HepG2 (cell line): ENCODE measurements around the gene UBE2G2. TPM values are rescaled to one million over a fixed set of nuclear protein-coding genes. Genes with fewer than 3 reads are reported as not detected.

Source experiments
- ATAC-seq: fragments of 200-7000 bp; cut with Tn5 transposase; 3 replicates; pipeline ENCODE4 v1.9.1; 2020; ENCODE audit warnings: mild to moderate bottlenecking, moderate library complexity
- BruUV-seq: library from RNA; stranded (reverse); fragments of 400-500 nt; replicated peaks from 2 replicates; lab custom pipeline; 2021; lab: Mats Ljungman, UMichigan
- CTCF ChIA-PET: fragments of 300-600 bp; formaldehyde crosslinking; extraction: SDS; loops from one replicate; lab custom pipeline; 2021; ENCODE audit warnings: low total read pairs, inconsistent platforms, low intra/inter-chr PET ratio; lab: Yijun Ruan, JAX
- POLR2A ChIA-PET: fragments of 350-600 bp; sonication (Branson Sonifier 250); formaldehyde crosslinking; loops from one replicate; lab custom pipeline; 2020; ENCODE audit warnings: antibody characterized with exemption, inconsistent platforms; lab: Yijun Ruan, JAX
- DNase-seq: peaks from one replicate; pipeline ENCODE4 v3.0.0-alpha.2; 2015; ENCODE audit warnings: low spot score
- FAIRE-seq: peaks from 3 replicates; lab custom pipeline; 2011; peaks lifted over from hg19 to GRCh38; lab: Jason Lieb, UNC
- H2AFZ ChIP-seq: one replicate; pipeline ENCODE4 v1.6.1; 2011; ENCODE audit warnings: low read length, inconsistent platforms
- H3K27ac ChIP-seq: fragments of 300-600 bp; 3 replicates; pipeline ENCODE4 v1.8.0; 2011; ENCODE audit warnings: mixed run types, mild to moderate bottlenecking, mixed read lengths, low read length, inconsistent platforms; ENCODE audit not compliant: insufficient read depth; ENCODE audit errors: extremely low read length
- H3K27me3 ChIP-seq, 2 experiments: fragments of 200-600 bp in 1 of 2; 2 replicates in 1 of 2; 3 replicates in 1 of 2; pipeline versions ENCODE4 v1.6.0 to v1.8.0; 2011; ENCODE audit warnings: low read length in 2 of 2, mild to moderate bottlenecking in 2 of 2, moderate library complexity in 2 of 2, inconsistent platforms in 1 of 2; ENCODE audit not compliant: insufficient read depth in 2 of 2, control insufficient read depth in 1 of 2
- H3K36me3 ChIP-seq, 2 experiments: fragments of 200-600 bp in 1 of 2; replicated peaks in 1 of 2; 2 replicates in 1 of 2; 3 replicates in 1 of 2; pipeline versions ENCODE4 v1.5.1 to v1.8.0; 2011; ENCODE audit warnings: low read length in 2 of 2, inconsistent platforms in 1 of 2; ENCODE audit not compliant: insufficient read depth in 2 of 2, control insufficient read depth in 1 of 2
- H3K4me1 ChIP-seq: 2 replicates; pipeline ENCODE4 v1.5.1; 2012; ENCODE audit warnings: low read length, inconsistent platforms; ENCODE audit not compliant: insufficient read depth
- H3K4me2 ChIP-seq: 2 replicates; pipeline ENCODE4 v1.6.0; 2011; ENCODE audit warnings: low read depth, low read length, inconsistent platforms
- H3K4me3 ChIP-seq, 3 experiments: fragments of 200-600 bp in 1 of 3; sonication (generic), shearing (Covaris generic) in 1 of 3; replicated peaks in 1 of 3; 2 replicates each; pipeline ENCODE4 v1.5.1; 2011 to 2016; ENCODE audit warnings: low read length in 3 of 3, inconsistent platforms in 2 of 3, low read depth in 2 of 3, mild to moderate bottlenecking in 2 of 3, control low read depth in 1 of 3, mixed read lengths in 1 of 3; ENCODE audit not compliant: insufficient read depth in 1 of 3
- H3K79me2 ChIP-seq: one replicate; pipeline ENCODE4 v1.6.1; 2011; ENCODE audit warnings: low read length, inconsistent platforms; ENCODE audit not compliant: insufficient read depth
- H3K9ac ChIP-seq: 2 replicates; pipeline ENCODE4 v1.6.0; 2011; ENCODE audit warnings: mild to moderate bottlenecking, low read depth, low read length, inconsistent platforms; ENCODE audit not compliant: insufficient read depth
- H3K9me3 ChIP-seq: 2 replicates; pipeline ENCODE4 v1.5.1; 2012; ENCODE audit warnings: mild to moderate bottlenecking, low read length
- H4K20me1 ChIP-seq: 2 replicates; pipeline ENCODE4 v1.6.0; 2011; ENCODE audit warnings: inconsistent platforms, mild to moderate bottlenecking, low read length, moderate library complexity; ENCODE audit not compliant: insufficient read depth
- CBX5 ChIP-seq: sonication (generic); formaldehyde crosslinking; IDR thresholded peaks from 2 replicates; pipeline ENCODE4 v1.4.0; 2020; ENCODE audit warnings: missing genetic modification reagents, borderline replicate concordance
- HNRNPL ChIP-seq: fragments of 200-400 bp; formaldehyde crosslinking; IDR thresholded peaks from 2 replicates; pipeline ENCODE4 v1.6.1; 2017; ENCODE audit warnings: mild to moderate bottlenecking, low read depth, low read length
- KLF15 ChIP-seq: sonication (generic); formaldehyde crosslinking; IDR thresholded peaks from 2 replicates; pipeline ENCODE4 v1.8.1; 2023; ENCODE audit warnings: borderline replicate concordance, mild to moderate bottlenecking, inconsistent platforms, missing genetic modification reagents, mixed read lengths
- SCMH1 ChIP-seq: sonication (generic); formaldehyde crosslinking; IDR thresholded peaks from 2 replicates; pipeline ENCODE4 v1.9.0; 2021; ENCODE audit warnings: missing genetic modification reagents, mild to moderate bottlenecking, borderline replicate concordance
- SNRNP70 ChIP-seq: fragments of 200-400 bp; formaldehyde crosslinking; IDR thresholded peaks from 2 replicates; pipeline ENCODE4 v1.6.1; 2017; ENCODE audit warnings: mild to moderate bottlenecking, low read depth, low read length, moderate library complexity
- ZNF136 ChIP-seq: sonication (generic); formaldehyde crosslinking; IDR thresholded peaks from 2 replicates; pipeline ENCODE4 v1.8.1; 2022; ENCODE audit warnings: low read depth, mild to moderate bottlenecking, moderate library complexity, missing genetic modification reagents
- ZNF260 ChIP-seq: sonication (generic); formaldehyde crosslinking; IDR thresholded peaks from 2 replicates; pipeline ENCODE4 v1.4.0; 2020; ENCODE audit warnings: missing genetic modification reagents, low read depth, mild to moderate bottlenecking, borderline replicate concordance
- ZNF333 ChIP-seq: sonication (generic); formaldehyde crosslinking; IDR thresholded peaks from 2 replicates; pipeline ENCODE4 v1.4.0; 2020; ENCODE audit warnings: mild to moderate bottlenecking, missing genetic modification reagents, borderline replicate concordance
- ZNF383 ChIP-seq: sonication (generic); formaldehyde crosslinking; IDR thresholded peaks from 2 replicates; pipeline ENCODE4 v1.4.0; 2020; ENCODE audit warnings: missing genetic modification reagents, mild to moderate bottlenecking, borderline replicate concordance
- ZNF558 ChIP-seq: sonication (generic); formaldehyde crosslinking; IDR thresholded peaks from 2 replicates; pipeline ENCODE4 v1.9.0; 2022; ENCODE audit warnings: mild to moderate bottlenecking, missing genetic modification reagents, borderline replicate concordance
- ZNF563 ChIP-seq: sonication (generic); formaldehyde crosslinking; IDR thresholded peaks from 2 replicates; pipeline ENCODE4 v1.8.0; 2022; ENCODE audit warnings: mild to moderate bottlenecking, moderate library complexity, missing genetic modification reagents
- ZNF607 ChIP-seq: sonication (generic); formaldehyde crosslinking; IDR thresholded peaks from 2 replicates; pipeline ENCODE4 v1.5.1; 2020; ENCODE audit warnings: missing genetic modification reagents, mild to moderate bottlenecking, borderline replicate concordance
- WGBS: methylation state at CpG from one replicate; pipeline ENCODE4 v1.1.6; 2017; ENCODE audit warnings: low lambda C conversion rate; 5-methylcytosine and 5-hydroxymethylcytosine counted together
- in situ Hi-C: cut with HindIII; loops from 2 replicates; pipeline ENCODE4 v1.10.0; 2017; ENCODE audit warnings: low pct_unique_long_range_greater_than_20kb; ENCODE audit not compliant: extremely low pct_ligation_motif_present
- intact Hi-C: fragments of 100-400 bp; cut with micrococcal nuclease; formaldehyde crosslinking; loops from one replicate; pipeline ENCODE4 v1.10.0; 2022; ENCODE audit not compliant: unreplicated experiment
- polyA plus RNA-seq, 8 experiments: library from polyadenylated mRNA; depleted of rRNA in 3 of 8; stranded (reverse) in 7 of 8; unstranded in 1 of 8; fragments of >200 nt; fragmentation: Illumina TruSeq in 4 of 8; extraction: Trizol in 4 of 8; gene quantifications; 2 replicates each; pipeline versions ENCODE4 v1.2.1 to v1.2.3, GENCODE V29; 2011 to 2016; ENCODE audit warnings: low read depth in 4 of 8, missing spikeins in 1 of 8, mixed read lengths in 1 of 8; ENCODE audit not compliant: insufficient read depth in 1 of 8
- total RNA-seq, 5 experiments: library from RNA; depleted of rRNA; stranded (reverse); fragments of >200 nt; fragmentation: Illumina TruSeq; extraction: Trizol; gene quantifications; 2 replicates each; pipeline ENCODE4 v1.2.3, GENCODE V29; 2016; ENCODE audit warnings: low read depth in 1 of 5
- TF ChIP-seq, protein P1 (sequence below): sonication (generic); formaldehyde crosslinking; IDR thresholded peaks from 2 replicates; pipeline ENCODE4 v1.5.0; 2020; ENCODE audit warnings: missing genetic modification reagents

Gene UBE2G2
- total and polyA plus RNA-seq, 2 of the 13 experiments (the other 11 are each of a cell fraction or from before 2014, with no cell fraction given): 55.4 to 92.0 TPM

- Histone ChIP-seq H3K4me3 (no peak overlapping the region), H4K20me1 (no peaks in the 10 kb centered on the region), H3K4me1 (peaks cover 14% of the 10 kb centered on the region), H2AFZ (no peak overlapping the region), H3K4me2 (no peak overlapping the region), H3K79me2 (no peaks in the 10 kb centered on the region), H3K27ac (no peak overlapping the region), H3K9me3 (no peaks in the 10 kb centered on the region), H3K27me3 (peaks cover 9 to 47% of the 10 kb centered on the region in 2 experiments), H3K36me3 (no peaks in the 10 kb centered on the region), H3K9ac (no peak overlapping the region)
- CTCF ChIA-PET: no interaction called here
- BruUV-seq: no TSS peak
- 72% methylated on average over 13 of the region's 23 CpGs for WGBS
- POLR2A ChIA-PET: no interaction called here
- ATAC-seq (no peak), FAIRE-seq (no peak), DNase-seq (no peak)
- no peak for TF ChIP-seq CBX5 (CRISPR knock-in tag)
- TF ChIP-seq SNRNP70: no peak
- TF ChIP-seq ZNF607: no peak
- TF ChIP-seq ZNF558 (CRISPR knock-in tag): no peak
- TF ChIP-seq ZNF260 (CRISPR knock-in tag): no peak
- no peak for TF ChIP-seq ZNF563 (CRISPR knock-in tag)
- TF ChIP-seq ZNF333 (CRISPR knock-in tag): no peak
- TF ChIP-seq KLF15 (CRISPR knock-in tag): no peak
- TF ChIP-seq ZNF136 (CRISPR knock-in tag): no peak
- no peak for TF ChIP-seq SCMH1 (CRISPR knock-in tag)
- TF ChIP-seq ZNF383: no peak
- no peak for TF ChIP-seq HNRNPL
- TF ChIP-seq, protein P1, sequence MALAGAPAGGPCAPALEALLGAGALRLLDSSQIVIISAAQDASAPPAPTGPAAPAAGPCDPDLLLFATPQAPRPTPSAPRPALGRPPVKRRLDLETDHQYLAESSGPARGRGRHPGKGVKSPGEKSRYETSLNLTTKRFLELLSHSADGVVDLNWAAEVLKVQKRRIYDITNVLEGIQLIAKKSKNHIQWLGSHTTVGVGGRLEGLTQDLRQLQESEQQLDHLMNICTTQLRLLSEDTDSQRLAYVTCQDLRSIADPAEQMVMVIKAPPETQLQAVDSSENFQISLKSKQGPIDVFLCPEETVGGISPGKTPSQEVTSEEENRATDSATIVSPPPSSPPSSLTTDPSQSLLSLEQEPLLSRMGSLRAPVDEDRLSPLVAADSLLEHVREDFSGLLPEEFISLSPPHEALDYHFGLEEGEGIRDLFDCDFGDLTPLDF (CRISPR knock-in tag): no peak
- intact Hi-C loops: no loop called here
- in situ Hi-C loops: no loop called here
These were observed 45.0 kb downstream of the UBE2G2 start for GRCh38 chr21:44756423-44757185.
